ENCODE data around the gene C12orf56.
"Not testable (repeated sequence)": the region's sequence is repeated elsewhere in the genome, so short reads cannot be mapped to it uniquely, and the experiment has no call there.

C12orf56 gene

DNA sequence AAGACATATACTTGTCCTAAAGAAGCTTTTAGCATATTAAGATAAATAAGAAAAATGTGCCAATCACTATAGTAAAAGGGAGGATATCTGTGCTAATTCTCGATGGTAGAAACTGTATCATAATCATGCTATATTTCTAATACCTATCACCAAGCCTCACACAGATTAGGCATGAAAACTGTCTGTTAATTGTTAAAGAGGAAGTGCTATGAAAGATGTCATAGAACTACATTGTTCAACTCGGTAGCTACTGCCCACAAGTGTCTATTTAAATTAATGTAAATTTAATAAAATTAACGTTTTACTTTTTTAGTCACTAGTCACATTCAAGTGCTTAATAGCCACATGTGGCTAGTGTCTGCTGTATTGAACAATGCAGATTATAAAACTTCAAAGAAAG lies 90.9 kb downstream of the C12orf56 start:
- H3K36me3 Mint-ChIP-seq (ENCODE audit: low read depth): peaks cover 4% of the 10 kb centered on the region
- H3K27ac Mint-ChIP-seq: no peak overlapping the region
- H3K27me3 Mint-ChIP-seq (ENCODE audit: low read depth, poor library complexity): no peaks in the 10 kb centered on the region
- H3K4me1 Mint-ChIP-seq: peaks cover 4% of the 10 kb centered on the region
- DNase-seq: no peak
- no peak overlapping the region for H3K4me3 Mint-ChIP-seq
- H3K9me3 Mint-ChIP-seq: peaks cover 23% of the 10 kb centered on the region
- TF ChIP-seq, protein P1, sequence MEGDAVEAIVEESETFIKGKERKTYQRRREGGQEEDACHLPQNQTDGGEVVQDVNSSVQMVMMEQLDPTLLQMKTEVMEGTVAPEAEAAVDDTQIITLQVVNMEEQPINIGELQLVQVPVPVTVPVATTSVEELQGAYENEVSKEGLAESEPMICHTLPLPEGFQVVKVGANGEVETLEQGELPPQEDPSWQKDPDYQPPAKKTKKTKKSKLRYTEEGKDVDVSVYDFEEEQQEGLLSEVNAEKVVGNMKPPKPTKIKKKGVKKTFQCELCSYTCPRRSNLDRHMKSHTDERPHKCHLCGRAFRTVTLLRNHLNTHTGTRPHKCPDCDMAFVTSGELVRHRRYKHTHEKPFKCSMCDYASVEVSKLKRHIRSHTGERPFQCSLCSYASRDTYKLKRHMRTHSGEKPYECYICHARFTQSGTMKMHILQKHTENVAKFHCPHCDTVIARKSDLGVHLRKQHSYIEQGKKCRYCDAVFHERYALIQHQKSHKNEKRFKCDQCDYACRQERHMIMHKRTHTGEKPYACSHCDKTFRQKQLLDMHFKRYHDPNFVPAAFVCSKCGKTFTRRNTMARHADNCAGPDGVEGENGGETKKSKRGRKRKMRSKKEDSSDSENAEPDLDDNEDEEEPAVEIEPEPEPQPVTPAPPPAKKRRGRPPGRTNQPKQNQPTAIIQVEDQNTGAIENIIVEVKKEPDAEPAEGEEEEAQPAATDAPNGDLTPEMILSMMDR (IDR thresholded peaks at IDR 0.05): no peak

DNA sequence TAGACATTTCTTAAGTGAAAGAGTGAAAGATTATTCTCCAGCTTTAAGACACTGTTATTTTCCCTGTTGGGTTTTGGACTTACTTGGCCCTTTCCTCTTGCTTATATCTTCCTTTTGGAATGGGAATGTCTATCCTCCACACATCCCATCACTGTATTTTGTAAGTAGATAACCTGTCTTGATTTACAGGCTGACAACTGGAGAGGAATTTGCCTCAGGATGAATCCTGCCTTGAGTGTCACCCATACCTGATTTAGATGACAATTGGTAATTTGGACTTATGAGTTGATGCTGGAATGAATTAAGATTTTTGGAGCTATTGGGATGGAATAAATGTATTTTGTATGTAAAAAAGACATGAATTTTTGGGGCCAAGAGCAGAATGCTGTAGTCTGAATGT lies 94.3 kb downstream of the C12orf56 start:
- Mint-ChIP-seq H3K9me3 (peaks cover 32% of the 10 kb centered on the region), H3K27me3 (ENCODE audit: low read depth, poor library complexity) (no peaks in the 10 kb centered on the region), H3K4me1 (peaks cover 5% of the 10 kb centered on the region), H3K4me3 (no peak overlapping the region), H3K36me3 (ENCODE audit: low read depth) (peaks cover 4% of the 10 kb centered on the region), H3K27ac (no peak overlapping the region)
- TF ChIP-seq, protein P1 (IDR thresholded peaks at IDR 0.05): no peak
- DNase-seq: no peak

DNA sequence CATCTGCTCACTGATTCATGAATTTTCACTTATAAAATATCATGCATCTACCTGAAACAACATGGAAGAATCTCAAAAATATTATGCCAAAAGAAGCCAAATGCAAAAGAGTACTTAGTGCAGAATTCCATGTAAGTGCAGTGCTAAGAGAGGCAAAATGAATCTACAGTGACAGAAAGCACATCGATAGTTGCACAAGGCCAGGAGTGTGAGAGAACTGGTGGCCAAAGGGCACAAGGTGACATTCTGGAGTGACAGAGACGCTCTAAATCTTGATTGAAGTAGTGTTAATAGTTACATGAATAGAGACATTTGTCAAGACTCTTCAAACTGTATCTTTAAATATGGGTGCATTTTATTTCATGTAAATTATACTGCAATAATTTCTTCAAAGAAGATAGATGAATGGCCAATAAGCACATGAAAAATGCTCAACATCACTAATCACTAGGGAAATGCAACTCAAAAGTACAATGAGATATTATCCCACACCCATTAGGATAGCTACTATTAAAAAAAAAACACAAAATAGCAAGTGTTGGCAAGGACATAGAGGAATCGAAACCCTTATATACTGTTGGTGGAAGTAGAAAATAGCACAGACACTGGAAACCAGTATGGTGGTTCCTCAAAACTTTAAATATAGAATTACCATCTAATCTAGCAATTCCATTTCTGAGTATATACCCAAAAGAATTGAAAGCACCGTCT lies 96.7 kb downstream of the C12orf56 start:
- H3K4me3 Mint-ChIP-seq: no peak overlapping the region
- DNase-seq: no peak
- no peaks in the 10 kb centered on the region for H3K36me3 Mint-ChIP-seq (ENCODE audit: low read depth)
- TF ChIP-seq, protein P1 (IDR thresholded peaks at IDR 0.05): no peak
- peaks cover 5% of the 10 kb centered on the region for H3K4me1 Mint-ChIP-seq
- H3K27ac Mint-ChIP-seq: no peak overlapping the region
- H3K27me3 Mint-ChIP-seq (ENCODE audit: low read depth, poor library complexity): no peaks in the 10 kb centered on the region
- H3K9me3 Mint-ChIP-seq: peaks cover 17% of the 10 kb centered on the region

DNA sequence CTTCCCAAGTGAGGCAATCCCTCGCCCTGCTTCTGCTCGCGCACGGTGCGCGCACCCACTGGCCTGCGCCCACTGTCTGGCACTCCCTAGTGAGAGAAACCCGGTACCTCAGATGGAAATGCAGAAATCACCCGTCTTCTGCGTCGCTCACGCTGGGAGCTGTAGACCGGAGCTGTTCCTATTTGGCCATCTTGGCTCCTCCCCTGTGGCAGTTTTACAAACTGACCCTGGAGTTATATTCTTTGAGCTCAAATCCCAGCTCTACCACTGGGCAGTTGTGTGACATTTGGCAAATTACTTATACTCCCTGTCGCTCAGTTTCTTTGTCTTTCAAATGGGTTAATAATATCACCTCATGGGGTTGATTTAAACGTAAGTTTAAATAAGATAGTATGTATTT lies 97.4 kb downstream of the C12orf56 start:
- not testable (repeated sequence) for H3K36me3 Mint-ChIP-seq (ENCODE audit: low read depth); H3K4me1 Mint-ChIP-seq; H3K27ac Mint-ChIP-seq; H3K27me3 Mint-ChIP-seq (ENCODE audit: low read depth, poor library complexity); H3K4me3 Mint-ChIP-seq; DNase-seq
- peaks cover 10% of the 10 kb centered on the region for H3K9me3 Mint-ChIP-seq

DNA sequence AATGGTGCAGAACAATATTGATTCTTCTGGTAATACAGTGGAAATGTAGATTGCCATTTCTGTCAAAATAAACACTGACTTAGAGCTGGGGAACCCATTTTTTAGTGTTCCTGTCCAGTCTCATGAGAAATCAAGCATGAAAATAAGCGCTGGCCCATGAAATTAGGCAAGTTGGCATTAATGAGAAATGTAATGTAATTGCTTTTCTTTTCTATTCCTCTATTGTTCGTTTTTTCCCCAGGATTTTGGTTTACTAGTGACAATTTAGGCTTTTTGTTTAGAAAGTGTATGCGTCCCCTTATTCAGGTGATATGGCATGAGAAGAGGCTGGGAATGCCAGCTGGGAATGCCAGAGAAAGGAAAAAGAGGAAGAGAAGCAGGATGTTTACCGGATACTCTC lies 104.0 kb downstream of the C12orf56 start:
- Mint-ChIP-seq H3K27ac (no peak overlapping the region), H3K27me3 (ENCODE audit: low read depth, poor library complexity) (no peaks in the 10 kb centered on the region), H3K9me3 (peaks cover 7% of the 10 kb centered on the region), H3K4me1 (no peaks in the 10 kb centered on the region), H3K36me3 (ENCODE audit: low read depth) (no peaks in the 10 kb centered on the region), H3K4me3 (no peak overlapping the region)
- TF ChIP-seq, protein P1 (IDR thresholded peaks at IDR 0.05): no peak
- no peak for DNase-seq

DNA sequence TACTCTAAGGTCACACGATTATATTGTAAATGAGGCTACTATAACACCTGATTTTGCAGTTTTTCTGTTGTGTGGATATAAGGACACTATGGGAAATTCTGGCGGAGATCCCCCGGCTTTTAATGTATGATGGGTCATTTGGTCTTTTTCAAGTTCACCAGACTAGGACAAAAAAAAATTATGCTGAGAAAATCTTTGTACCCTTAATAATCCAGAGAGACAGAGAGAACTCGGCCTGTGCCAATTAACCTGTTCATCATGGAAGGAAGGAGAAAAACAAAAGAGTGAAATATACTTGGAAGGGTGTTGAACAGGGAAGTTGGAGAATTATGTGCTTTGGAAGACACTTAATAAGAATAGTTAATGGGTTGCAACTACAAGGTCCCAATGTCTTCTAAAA lies 106.3 kb downstream of the C12orf56 start:
- no peaks in the 10 kb centered on the region for H3K4me1 Mint-ChIP-seq
- H3K36me3 Mint-ChIP-seq (ENCODE audit: low read depth): no peaks in the 10 kb centered on the region
- H3K9me3 Mint-ChIP-seq: peaks cover 7% of the 10 kb centered on the region
- TF ChIP-seq, protein P1 (IDR thresholded peaks at IDR 0.05): no peak
- H3K4me3 Mint-ChIP-seq: no peak overlapping the region
- H3K27me3 Mint-ChIP-seq (ENCODE audit: low read depth, poor library complexity): no peaks in the 10 kb centered on the region
- no peak for DNase-seq
- no peak overlapping the region for H3K27ac Mint-ChIP-seq

All from nephron progenitor cell (in vitro differentiated cells).